Stimulated activated CD4-positive, alpha-beta T cell treated with anti-CD3 and anti-CD28 coated beads, TNF-alpha, amount 100 ng/mL, for 24 hours (primary cell): ENCODE measurements around the gene SRP68.
"Not testable (repeated sequence)": the region's sequence is repeated elsewhere in the genome, so short reads cannot be mapped to it uniquely, and the experiment has no call there.

ENCODE experiments used
- DNase-seq, 3 experiments: peaks; one replicate each; pipeline ENCODE4 v3.0.0-alpha.2; 2020; ENCODE audit warnings: low read depth in 3 of 3

Gene SRP68

GRCh38 chr17:76089680-76090516 is 17.6 kb upstream of the SRP68 start:
- no peak for DNase-seq

- no peak for DNase-seq
These were observed 16.7 kb upstream of the SRP68 start for GRCh38 chr17:76088868-76089576.

- DNase-seq: no peak
These were observed 15.9 kb upstream of the SRP68 start for GRCh38 chr17:76088041-76088867.

DNA sequence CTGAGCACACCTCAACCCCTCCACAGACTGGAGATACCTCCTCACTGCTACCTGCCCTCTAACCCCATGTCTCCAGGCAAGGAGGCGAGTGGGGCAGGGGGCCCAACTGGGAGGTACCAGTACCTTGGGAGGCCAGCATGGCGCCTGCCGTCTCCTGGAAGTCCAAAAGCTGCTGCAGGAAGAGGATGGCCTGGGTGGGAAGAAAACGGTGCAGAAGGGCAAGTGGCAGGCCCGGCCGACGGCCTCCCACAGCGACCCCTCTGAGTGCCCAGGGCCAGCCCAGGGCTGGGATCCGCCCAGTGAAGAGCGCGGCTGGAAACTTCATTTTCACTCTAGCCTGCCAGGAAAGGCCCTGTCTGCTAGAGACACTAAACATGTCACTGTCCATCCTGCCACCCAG is 15.2 kb upstream of the SRP68 start:
- DNase-seq: no peak

DNA sequence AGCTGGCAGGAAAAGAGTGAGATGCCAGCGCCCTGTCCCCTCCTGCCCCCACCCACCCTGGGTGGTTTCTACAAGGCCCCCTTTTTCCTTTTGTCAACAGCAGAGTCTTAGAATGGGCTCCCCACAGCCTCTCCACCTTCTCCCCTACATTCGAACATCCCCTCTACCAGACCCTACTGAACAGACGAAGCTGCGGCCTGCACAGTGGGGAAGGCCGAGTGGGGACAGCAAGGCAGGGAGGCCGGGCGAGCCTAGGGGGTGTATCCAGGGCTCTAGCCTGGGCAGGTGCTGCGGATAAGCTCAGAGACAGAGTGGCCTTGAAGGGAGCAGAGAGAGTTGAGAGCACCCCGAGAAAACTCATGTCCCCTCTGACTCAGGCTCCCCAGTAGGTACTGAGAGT is 14.1 kb upstream of the SRP68 start:
- DNase-seq: no peak

- no peak for DNase-seq
These were observed 13.5 kb upstream of the SRP68 start for GRCh38 chr17:76085731-76086366.

DNA sequence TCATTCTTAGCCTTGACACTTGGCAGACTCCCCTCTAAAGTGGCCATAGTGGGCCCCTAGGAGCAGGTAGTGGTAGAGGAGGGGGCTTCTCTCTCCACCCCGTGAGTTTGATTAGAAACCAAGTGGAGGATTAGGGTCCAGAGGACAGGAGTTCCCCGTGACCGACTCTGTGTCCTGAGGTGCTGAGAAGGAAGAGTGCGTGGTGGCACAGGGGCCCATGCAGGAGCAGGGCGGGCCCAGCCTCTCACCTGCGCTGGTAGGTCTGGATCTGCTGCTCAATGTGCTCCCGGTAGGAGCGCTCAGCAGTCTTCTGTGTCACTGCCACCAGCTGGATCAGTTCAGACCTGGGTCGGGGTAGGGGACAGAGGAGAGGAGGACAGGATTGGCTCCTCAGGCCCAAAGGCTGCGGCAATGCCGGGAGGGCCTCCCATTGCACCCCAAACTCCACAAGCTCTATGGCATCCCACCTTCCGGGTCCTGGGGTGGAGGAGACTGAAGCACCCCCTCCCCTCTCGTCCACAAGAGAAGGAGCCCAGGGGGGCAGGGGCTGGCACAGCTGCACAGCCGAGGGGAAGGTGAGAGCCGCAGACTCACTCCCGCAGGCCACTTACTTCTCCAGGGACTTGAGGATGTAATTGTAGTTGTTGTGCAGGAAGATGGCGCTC is 12.9 kb upstream of the SRP68 start:
- DNase-seq: no peak

DNA sequence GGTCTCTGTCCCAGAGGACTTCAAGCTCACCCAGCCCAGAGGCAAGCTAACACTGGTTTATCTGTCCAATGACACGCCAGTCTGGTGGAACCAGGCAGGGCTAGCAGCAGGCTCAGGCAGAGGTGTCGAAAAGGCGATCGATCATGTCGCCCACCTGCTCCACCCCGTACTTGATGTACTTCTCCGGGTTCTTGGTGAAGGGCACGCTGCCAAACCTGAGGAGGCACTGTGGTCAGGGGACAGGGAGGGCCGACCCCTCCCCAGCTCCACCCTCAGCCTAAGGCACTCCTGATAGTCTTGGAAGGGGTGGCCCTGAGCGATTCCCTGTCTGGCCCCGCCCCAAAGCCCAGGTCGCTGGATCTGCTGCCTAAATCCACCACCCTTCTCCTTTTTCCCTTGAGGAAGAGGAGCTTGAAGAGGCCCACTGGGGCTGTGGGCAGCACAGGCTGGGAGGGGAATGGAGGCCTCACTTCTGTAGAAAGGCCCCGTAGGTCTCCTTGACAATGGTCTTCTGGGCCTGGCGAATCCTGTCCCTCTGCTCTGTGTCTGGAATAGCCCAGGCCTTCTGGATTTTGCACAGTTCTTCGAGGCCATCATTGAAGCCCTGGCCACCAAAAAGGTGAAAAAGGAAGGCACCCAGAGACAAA is 11.3 kb upstream of the SRP68 start:
- no peak for DNase-seq

DNA sequence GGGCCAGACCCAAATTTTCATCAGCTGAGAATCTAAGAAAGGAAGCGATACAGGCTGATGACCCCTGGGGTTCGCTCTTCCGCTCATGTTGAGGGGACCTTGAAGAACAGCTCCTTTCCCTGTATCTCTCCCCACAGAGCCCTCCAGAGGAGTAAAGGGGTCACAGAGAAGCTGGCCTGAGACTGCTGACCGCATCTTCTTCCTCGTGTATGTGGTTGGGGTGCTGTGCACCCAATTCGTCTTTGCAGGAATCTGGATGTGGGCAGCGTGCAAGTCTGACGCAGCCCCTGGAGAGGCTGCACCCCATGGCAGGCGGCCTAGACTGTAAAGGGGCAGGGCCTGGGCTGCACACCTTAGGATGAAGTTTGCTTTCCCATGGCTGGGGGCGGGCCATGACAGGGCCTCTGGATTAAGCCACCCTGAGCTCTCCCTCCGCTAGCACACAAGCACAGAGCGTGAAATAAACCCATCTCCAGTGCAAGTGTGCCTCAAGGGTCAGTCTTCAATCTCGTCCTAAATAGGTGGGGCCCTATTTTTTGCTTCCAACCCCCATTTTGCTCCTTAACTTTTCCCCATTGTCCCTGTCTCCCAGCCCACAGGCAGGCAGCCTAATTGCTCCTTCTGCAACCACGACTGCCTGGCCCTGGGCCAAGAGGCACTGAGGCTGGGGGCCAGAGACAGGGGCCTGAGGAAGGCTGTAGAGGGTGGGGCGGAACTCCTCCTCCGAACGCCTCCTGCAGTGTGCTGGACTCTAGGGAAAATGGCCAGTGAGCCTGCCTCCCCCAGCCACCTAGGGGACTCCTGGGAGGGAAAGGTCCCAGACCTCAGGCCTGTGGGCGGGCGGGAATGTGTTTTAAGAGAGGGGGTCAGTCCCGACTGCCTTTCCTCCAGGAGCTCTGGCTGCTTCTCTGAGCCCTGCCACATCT is 10.3 kb upstream of the SRP68 start:
- no peak for DNase-seq

DNA sequence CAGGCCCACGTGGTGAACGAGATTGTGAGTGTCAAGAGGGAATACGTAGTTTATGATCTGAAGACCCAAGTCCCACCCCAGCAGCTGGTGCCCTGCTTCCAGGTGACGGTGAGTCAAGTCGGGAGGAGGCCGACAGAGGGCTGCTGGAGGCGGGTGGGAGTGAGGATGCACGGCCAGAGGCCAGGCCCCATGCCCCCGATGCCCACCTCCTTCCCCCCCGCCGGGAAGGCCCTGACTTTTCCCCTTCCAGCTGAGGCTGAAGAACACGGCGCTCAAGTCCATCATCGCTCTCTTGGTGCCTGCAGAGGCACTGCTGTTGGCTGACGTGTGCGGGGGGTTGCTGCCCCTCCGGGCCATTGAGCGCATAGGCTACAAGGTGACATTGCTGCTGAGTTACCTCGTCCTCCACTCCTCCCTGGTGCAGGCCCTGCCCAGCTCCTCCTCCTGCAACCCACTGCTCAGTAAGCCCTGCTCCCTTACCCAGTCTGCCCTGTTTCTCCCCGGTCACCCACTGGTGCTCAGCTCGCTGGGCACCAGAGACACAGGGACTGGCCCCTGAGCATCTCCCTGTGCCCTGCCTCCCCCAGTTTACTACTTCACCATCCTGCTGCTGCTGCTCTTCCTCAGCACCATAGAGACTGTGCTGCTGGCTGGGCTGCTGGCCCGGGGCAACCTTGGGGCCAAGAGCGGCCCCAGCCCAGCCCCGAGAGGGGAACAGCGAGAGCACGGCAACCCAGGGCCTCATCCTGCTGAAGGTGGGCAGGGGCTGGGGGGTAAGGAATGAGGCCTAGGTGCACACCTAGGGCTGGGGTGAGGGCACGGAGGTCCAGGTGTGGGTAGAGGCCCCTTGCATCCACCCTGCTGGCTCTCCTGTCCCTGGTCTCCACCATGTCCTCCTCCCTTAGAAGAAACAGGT is 9.2 kb upstream of the SRP68 start:
- no peak for DNase-seq

DNA sequence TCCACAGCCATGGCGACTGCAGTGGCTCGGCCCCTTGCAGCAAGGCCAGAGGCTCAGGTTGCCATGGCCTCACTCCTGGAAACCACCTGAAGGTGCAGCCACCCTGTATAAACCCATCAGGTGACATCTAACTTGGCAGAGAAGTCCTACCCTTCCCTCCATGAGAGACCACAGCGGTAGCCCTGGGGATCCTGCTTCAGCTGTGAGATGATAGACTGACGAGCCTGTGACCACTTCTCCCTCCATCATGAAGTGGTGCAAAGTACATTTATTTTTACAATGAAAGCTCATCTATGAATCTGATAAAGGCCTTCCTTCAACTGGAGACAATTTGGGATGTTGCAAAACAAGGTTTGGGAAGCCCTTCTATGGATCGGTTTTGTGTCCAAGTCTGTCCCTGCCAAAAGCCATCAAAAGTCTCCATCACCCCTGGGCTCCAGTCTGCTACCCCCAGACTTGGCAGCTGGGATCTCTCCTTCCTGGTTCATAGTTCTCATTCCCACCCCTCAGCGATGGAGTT is 8.5 kb upstream of the SRP68 start:
- no peak for DNase-seq

DNA sequence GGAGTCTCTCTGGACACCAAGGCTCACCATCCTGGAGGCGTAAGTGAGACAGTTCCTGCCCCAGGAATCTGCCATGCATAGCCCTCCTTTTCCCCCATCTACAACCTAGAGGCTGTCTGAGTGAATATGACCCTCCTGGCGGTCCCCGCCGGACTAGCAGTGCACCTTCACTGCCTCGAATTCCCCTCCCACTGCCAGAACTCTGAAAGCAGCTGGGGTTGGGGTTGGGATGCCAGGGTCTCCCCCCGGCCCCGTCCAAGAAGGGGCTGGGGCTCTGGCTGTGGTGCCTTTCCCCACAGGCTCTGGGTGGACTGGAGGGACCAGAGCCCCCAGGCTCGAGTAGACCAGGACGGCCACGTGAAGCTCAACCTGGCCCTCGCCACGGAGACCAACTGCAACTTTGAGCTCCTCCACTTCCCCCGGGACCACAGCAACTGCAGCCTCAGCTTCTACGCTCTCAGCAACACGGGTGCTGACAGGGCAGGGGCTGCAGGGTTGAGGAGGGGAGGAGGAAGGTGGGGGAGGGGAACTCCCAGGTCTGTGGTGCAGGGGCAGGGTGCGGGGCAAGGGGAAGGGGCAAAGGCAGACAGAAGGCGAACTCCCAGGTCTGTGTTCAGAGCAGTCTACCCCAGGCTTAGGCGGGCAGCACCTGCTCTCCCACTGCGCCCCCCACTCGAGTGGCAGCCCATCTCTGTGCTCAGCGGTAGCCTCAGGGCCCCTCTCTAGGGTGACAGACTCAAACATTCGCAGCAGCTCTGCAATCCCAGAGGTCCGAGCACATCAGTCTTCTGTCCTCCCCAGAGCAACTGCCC is 7.8 kb upstream of the SRP68 start:
- no peak for DNase-seq

DNA sequence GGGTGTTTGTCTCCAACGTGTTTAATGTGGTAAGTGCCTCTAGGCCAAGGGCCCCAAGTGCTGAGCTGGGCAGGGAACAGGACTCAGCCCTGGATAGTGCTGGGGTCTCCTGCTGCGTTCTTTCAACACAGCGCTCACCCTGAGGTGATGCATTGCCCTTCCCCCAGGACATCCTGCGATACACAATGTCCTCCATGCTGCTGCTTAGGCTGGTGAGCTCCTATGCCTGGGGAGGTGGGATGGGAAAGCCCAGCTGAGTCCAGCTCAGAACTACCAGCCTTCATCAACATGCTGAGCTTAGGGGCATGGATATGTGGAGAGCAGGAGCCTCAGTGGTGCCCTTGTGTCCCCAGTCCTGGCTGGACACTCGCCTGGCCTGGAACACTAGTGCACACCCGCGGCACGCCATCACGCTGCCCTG is 7.2 kb upstream of the SRP68 start:
- no peak for DNase-seq

GRCh38 chr17:76078860-76079534 is 6.7 kb upstream of the SRP68 start, which contains the start of gene ZACN:
Gene ZACN, plus strand, starts transcription at chr17:76079182. Its CDS starts 83 bp downstream, at chr17:76079265.
- DNase-seq: no peak

DNA sequence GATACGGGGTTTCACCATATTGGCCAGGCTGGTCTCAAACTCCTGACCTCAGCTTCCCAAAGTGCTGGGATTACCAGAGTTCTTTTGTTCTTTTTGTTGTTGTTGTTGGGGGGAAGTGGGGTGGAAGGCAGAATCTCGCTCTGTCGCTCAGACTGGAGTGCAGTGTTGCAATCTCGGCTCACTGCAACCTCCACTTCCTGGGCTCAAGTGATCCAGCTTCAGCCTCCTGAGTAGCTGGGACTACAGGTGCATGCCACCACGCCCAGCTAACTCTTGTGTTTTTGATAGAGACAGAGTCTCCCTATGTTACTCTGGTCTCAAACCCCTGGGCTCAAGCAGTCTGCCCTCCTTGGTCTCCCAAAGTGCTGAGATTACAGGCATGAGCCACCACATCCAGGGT is 6.1 kb upstream of the SRP68 start:
- DNase-seq: not testable (repeated sequence)

DNA sequence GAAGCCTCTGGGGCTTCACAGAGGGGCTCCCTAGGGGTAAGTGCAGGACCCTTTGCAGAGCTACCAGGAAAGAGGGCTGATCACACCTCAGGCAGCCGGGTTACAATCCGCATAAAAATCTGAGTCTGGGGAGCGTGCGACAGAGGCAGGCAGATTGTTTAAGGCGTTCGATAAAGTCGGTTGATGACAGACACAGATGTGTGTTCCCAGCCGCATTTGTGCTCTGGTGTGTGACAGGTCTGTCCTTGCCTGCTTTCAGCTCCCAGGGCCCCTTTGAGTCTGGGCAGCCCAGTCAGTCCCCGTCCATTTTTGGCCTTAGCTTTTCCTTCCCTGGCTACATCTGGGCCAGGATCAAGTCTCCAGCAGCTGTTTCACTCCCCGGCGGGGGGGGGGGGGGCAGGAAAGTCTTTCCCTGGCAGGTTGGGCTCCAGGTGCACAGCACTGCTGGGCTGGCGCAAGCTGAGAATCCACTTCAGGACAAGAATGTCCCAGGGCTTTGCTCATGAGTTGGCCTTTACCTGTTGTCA is 5.3 kb upstream of the SRP68 start:
- DNase-seq: no peak
